Measurements from ENCODE around the gene TRIM40. TPM values are rescaled to one million over a fixed set of nuclear protein-coding genes. Genes with fewer than 3 reads are reported as not detected.
"Not testable (repeated sequence)": the region's sequence is repeated elsewhere in the genome, so short reads cannot be mapped to it uniquely, and the experiment has no call there.

The TRIM40 gene
- total and polyA plus RNA-seq, 4 donors, result 0.08 to 0.20 TPM; not detected in 2

DNA sequence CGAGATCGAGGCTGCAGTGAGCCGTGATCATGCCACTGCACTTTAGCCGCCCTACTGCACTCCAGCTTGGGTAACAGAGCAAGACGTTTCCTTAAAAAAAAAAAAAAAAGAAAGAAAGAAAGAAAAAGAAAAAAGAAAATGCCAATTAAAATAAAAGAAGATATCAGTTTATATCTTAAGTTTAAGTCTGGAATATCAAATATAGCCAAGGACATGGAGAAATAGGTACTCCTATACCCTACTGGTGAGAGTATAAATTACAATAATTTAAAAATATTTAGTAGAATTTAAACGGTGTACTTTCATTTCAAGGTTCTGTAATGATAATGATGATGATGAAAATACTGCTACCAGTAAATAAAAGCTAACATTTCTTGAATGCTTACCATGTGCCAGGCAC lies 19.2 kb upstream of the TRIM40 start:
- Histone ChIP-seq H3K9me3 (ENCODE audit: control insufficient read depth in 4 of 4, insufficient read depth in 3 of 4, low read length in 3 of 4) (no peaks in the 10 kb centered on the region), H3K9ac (ENCODE audit: insufficient read depth in 1 of 2, low read length in 2 of 2) (no peak overlapping the region), H3K4me1 (ENCODE audit: control insufficient read depth in 5 of 5, insufficient read depth in 5 of 5, low read length in 5 of 5) (no peaks in the 10 kb centered on the region), H3K27ac (ENCODE audit: low read depth in 1 of 2, low read length in 1 of 2) (no peak overlapping the region), H3K4me3 (no peak overlapping the region), H3K36me3 (ENCODE audit: control insufficient read depth in 4 of 4, insufficient read depth in 4 of 4, low read length in 4 of 4) (no peaks in the 10 kb centered on the region), H3K27me3 (ENCODE audit: control insufficient read depth in 3 of 3, insufficient read depth in 3 of 3, low read length in 2 of 3) (peaks cover 0 to 36% (median 28%) of the 10 kb centered on the region in 3 donors)
- ATAC-seq (ENCODE audit: insufficient read depth, low FRiP score), result no peak
- 78 to 81% methylated on average over 6 of the region's 6 CpGs for WGBS, 2 donors
- no peak for DNase-seq
- TF ChIP-seq, protein P1, sequence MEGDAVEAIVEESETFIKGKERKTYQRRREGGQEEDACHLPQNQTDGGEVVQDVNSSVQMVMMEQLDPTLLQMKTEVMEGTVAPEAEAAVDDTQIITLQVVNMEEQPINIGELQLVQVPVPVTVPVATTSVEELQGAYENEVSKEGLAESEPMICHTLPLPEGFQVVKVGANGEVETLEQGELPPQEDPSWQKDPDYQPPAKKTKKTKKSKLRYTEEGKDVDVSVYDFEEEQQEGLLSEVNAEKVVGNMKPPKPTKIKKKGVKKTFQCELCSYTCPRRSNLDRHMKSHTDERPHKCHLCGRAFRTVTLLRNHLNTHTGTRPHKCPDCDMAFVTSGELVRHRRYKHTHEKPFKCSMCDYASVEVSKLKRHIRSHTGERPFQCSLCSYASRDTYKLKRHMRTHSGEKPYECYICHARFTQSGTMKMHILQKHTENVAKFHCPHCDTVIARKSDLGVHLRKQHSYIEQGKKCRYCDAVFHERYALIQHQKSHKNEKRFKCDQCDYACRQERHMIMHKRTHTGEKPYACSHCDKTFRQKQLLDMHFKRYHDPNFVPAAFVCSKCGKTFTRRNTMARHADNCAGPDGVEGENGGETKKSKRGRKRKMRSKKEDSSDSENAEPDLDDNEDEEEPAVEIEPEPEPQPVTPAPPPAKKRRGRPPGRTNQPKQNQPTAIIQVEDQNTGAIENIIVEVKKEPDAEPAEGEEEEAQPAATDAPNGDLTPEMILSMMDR (IDR thresholded peaks at IDR 0.05; ENCODE audit: control extremely low read depth, extremely low read depth), result no peak

DNA sequence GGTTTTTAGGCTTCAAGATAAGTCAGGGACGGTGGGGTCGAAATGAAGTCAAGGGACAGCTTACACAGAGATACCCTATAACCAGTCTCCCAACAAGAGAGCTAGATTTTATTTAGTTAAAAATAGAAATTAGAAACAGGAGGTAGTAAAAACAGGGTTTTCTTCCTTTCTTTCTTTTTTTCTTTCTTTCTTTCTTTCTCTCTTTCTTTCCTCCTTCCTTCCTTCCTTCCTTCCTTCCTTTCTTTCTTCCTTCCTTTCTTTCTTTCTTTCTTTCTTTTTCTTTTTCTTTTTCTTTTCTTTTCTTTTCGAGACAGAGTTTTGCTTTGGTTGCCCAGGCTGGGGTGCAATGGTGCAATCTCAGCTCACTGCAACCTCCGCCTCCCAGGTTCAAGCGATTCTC lies 17.2 kb upstream of the TRIM40 start:
- not testable (repeated sequence) for H3K4me1 ChIP-seq (ENCODE audit: control insufficient read depth in 5 of 5, insufficient read depth in 5 of 5, low read length in 5 of 5); H3K27ac ChIP-seq (ENCODE audit: low read depth in 1 of 2, low read length in 1 of 2); H3K4me3 ChIP-seq; H3K9me3 ChIP-seq (ENCODE audit: control insufficient read depth in 4 of 4, insufficient read depth in 3 of 4, low read length in 3 of 4); ATAC-seq (ENCODE audit: insufficient read depth, low FRiP score); DNase-seq; H3K36me3 ChIP-seq (ENCODE audit: control insufficient read depth in 4 of 4, insufficient read depth in 4 of 4, low read length in 4 of 4); H3K9ac ChIP-seq (ENCODE audit: insufficient read depth in 1 of 2, low read length in 2 of 2)
- WGBS, 2 donors, result 89 to 94% methylated on average over 5 of the region's 5 CpGs
- H3K27me3 ChIP-seq (ENCODE audit: control insufficient read depth in 3 of 3, insufficient read depth in 3 of 3, low read length in 2 of 3), result peaks cover 0 to 24% (median 10%) of the 10 kb centered on the region in 3 donors

DNA sequence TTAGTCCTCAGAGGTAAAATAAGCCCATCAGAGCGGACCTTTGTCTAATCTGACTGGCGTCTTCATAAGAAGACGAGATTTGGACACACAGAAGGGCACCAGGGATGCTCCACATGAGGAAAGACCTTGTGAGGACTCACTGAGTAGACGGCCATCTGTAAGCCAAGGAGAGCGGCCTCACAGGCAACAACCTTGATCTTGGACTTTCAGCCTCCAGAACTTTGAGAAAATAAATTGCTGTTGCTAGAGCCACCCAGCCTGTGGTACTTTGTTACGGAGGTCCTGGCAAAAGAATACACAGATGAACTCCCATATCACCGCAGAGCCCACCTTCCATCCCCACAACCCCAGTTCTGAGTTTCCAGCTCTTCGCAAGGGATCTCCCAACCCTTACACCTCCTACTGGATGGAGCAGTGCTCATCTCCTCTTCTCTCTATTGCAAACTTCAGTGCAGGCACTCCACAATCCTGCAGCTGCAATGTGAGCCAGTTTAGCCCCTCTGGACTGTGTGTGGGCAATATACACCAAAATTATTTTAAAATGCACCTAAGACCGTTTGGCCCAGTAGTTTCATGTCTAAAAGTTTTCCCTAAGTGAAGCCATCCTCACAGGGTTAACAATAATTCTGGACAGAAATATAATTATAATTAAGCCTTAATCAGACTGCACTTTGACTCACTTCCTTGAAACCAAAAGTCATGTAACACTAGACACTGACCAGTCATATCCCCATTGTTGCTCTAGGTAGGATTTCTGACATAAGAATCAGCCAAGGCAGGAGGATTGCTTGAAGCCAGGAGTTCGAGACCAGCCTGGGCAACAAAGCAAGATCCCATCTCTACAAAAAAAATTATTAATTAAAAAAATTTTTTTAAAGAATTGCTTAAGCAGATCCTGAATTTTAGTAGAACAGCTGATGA lies 14.2 kb upstream of the TRIM40 start:
- ATAC-seq (ENCODE audit: insufficient read depth, low FRiP score), result no peak
- no peak for DNase-seq
- no peak overlapping the region for H3K9ac ChIP-seq (ENCODE audit: insufficient read depth in 1 of 2, low read length in 2 of 2)

DNA sequence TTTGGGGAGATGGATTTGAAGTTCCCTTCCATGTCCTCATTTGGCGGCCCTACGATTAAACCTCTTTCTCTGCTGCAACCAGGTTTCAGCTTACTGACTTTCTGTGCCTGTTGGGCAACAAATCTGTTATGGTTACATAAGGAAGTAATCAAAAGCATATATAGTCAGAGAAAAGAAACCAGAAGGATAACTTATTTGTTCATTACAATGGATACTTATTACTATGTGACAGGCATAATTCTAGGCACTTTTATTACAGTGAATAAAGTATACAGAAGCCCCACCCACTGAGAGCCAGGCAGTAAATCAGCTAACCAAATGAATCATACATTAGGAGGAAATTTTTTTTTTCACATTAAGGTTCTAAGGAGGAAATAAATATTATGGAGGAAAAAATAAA lies 13.4 kb upstream of the TRIM40 start:
- no peak overlapping the region for H3K27ac ChIP-seq (ENCODE audit: low read depth in 1 of 2, low read length in 1 of 2)

More for the DNA sequence above, 14.2 kb upstream of the TRIM40 start:
- H3K27ac ChIP-seq (ENCODE audit: low read depth in 1 of 2, low read length in 1 of 2), result no peak overlapping the region
- no peaks in the 10 kb centered on the region for H3K36me3 ChIP-seq (ENCODE audit: control insufficient read depth in 4 of 4, insufficient read depth in 4 of 4, low read length in 4 of 4)
- H3K27me3 ChIP-seq (ENCODE audit: control insufficient read depth in 3 of 3, insufficient read depth in 3 of 3, low read length in 2 of 3), result peaks cover 0 to 33% (median 22%) of the 10 kb centered on the region in 3 donors
- H3K4me3 ChIP-seq, result no peak overlapping the region
- TF ChIP-seq, protein P1 (IDR thresholded peaks at IDR 0.05; ENCODE audit: control extremely low read depth, extremely low read depth), result no peak
- 86 to 91% methylated on average over 10 of the region's 10 CpGs for WGBS, 2 donors
- no peaks in the 10 kb centered on the region for H3K9me3 ChIP-seq (ENCODE audit: control insufficient read depth in 4 of 4, insufficient read depth in 3 of 4, low read length in 3 of 4)
- H3K4me1 ChIP-seq (ENCODE audit: control insufficient read depth in 5 of 5, insufficient read depth in 5 of 5, low read length in 5 of 5), result no peaks in the 10 kb centered on the region

More for the DNA sequence above, 13.4 kb upstream of the TRIM40 start:
- H3K4me1 ChIP-seq (ENCODE audit: control insufficient read depth in 5 of 5, insufficient read depth in 5 of 5, low read length in 5 of 5), result peaks cover 0 to 5% (median 0%) of the 10 kb centered on the region in 5 donors
- DNase-seq (no peak), ATAC-seq (ENCODE audit: insufficient read depth, low FRiP score) (no peak)
- no peaks in the 10 kb centered on the region for H3K36me3 ChIP-seq (ENCODE audit: control insufficient read depth in 4 of 4, insufficient read depth in 4 of 4, low read length in 4 of 4)
- H3K9ac ChIP-seq (ENCODE audit: insufficient read depth in 1 of 2, low read length in 2 of 2), result no peak overlapping the region
- peaks cover 0 to 41% (median 24%) of the 10 kb centered on the region in 3 donors for H3K27me3 ChIP-seq (ENCODE audit: control insufficient read depth in 3 of 3, insufficient read depth in 3 of 3, low read length in 2 of 3)
- H3K4me3 ChIP-seq, result no peak overlapping the region
- WGBS, 2 donors, result 26 to 53% methylated on average over 2 of the region's 2 CpGs
- H3K9me3 ChIP-seq (ENCODE audit: control insufficient read depth in 4 of 4, insufficient read depth in 3 of 4, low read length in 3 of 4), result no peaks in the 10 kb centered on the region
- TF ChIP-seq, protein P1 (IDR thresholded peaks at IDR 0.05; ENCODE audit: control extremely low read depth, extremely low read depth), result no peak
